NCI-H1092 treated with DMSO at 0.1 percent for 48 hours (cell line): ENCODE measurements around the gene GABARAPL2.
A peak's percentile ranks its signal among the peaks of the same experiment; 100 is the strongest.

ENCODE experiments used
- DNase-seq: peaks from one replicate; lab custom pipeline; 2025; lab: John Stamatoyannopoulos, UW

GABARAPL2 gene

DNA sequence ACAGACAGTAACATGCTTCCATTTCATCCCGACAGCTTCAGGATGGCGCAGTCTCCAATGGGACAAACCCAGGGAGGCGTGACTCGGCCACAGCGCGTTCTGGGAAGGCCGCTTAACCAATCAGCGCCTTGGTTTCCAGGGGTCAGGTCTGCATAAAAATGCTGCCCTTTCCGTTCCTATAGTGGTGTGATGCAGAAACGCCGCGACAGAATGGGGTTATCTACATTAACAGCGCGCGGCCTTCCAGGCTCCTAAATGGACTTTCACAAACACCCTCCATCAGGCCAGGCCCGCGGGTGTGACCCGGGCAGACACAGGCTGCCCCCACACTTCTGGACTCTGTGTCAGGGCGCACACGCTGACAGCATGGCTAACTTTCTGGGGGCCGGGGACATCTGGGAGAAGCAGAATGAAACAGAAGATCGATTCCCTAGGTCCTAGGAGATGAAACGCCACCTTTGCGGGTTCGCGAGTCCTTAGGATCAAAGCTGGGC, 10.9 kb upstream of the GABARAPL2 start:
- peak; percentile 61 for DNase-seq

DNA sequence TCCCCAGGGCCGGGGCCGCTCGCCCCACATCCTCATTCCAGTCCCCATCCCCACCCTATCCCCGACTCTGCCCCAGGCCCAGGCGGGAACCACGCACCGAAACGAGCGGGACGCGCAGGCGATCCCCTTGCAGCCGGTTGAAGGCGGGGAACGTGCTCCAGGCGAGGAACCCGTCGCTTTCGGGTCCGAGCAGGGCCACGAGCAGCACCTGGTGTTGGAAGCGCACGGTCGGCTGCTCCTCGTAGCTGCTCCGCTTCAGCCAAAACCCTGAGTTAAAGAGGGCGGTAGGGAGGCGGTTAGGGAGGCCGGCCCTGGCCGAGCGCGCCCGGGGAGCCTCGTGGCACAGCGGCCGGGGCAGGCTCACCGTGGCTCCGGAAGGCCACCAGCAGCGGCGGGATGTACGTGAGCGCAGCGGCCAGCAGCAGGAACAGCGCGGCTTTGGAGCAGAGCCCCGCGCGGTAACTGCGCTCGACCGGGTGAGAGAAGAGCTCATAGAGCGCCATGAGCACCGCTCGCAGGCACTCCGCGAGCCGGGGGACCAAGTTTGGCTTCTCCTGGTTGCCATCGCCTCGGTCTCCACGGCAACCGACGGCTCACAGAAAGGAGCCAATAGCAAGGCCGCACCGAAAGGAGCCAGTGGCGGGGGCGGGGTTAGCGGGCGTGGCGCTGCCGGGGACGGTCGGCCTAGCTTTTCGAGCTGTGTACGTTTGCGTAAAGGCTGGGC, 10.3 kb upstream of the GABARAPL2 start, which contains the start of gene TMEM231:
Gene TMEM231, minus strand, starts transcription at position 546 of the 724 bp plus-strand sequence. Its CDS starts 43 bp downstream, at position 503.
- peak; percentile 94 for DNase-seq

DNA sequence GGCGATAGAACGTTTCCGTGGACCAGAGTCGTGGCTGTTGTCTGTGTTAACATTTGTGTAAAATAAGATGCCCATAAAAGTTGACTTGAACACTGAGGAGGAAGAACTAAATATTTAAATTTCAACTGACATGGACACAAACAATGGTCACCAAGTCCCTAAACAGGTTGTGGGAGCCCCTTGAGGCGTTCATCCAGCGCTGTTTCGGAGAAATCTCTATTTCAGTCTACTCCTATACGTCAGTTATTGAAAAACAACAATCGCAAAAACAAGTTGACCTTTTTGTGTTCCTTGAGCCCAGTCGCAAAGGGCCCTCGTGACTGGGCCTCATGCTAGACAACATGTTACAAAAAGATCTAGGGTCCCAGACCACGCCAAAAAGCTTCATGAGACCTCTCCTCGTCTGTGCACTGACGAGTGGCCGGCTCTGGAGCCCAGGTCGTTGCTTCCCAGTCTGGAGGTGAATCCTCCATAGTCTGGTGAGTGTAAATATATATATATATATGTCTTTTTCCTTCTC, 9.7 kb upstream of the GABARAPL2 start:
- DNase-seq = no peak

GRCh38 chr16:75558846-75559401, 7.3 kb upstream of the GABARAPL2 start:
- DNase-seq = no peak

DNA sequence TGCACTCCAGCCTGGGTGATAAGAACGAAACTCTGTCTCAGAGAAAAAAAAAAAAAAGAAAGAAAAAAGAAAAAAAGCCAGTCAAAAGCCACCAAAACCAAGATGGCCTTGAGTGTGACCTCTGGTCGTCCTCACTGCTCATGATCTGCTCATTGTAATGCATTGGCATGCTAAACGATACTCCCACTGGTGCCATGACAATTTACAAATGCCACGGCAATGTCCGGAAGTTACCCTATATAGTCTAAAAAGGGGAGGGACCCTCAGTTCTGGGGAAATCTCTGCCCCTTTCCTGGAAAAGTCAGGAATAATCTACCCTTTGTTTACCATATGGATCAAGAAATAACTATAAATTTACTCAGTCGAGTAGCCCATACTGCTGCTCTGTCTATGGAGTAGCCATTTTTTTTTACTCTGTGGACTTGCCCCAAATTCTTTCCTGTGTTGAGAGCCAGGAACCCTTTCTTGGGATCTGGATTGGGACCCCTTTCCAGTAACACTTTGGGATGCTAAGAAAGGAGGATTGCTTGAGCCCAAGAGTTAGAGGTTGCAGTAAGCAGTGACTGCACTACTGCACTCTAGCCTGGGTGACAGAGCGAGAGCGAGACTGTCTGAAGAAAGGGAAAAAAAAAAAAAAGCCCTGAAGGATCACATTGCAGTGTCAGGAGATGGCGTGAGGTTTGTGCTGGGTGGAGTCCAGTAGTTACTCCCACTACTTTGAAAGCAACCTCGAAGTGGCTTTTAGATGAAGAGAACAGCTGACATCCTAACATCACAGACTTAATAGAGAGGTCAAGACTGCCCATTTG, 6.4 kb upstream of the GABARAPL2 start:
- no peak for DNase-seq

- no peak for DNase-seq
Observed at GRCh38 chr16:75565640-75566039, 539 bp upstream of the GABARAPL2 start.

DNA sequence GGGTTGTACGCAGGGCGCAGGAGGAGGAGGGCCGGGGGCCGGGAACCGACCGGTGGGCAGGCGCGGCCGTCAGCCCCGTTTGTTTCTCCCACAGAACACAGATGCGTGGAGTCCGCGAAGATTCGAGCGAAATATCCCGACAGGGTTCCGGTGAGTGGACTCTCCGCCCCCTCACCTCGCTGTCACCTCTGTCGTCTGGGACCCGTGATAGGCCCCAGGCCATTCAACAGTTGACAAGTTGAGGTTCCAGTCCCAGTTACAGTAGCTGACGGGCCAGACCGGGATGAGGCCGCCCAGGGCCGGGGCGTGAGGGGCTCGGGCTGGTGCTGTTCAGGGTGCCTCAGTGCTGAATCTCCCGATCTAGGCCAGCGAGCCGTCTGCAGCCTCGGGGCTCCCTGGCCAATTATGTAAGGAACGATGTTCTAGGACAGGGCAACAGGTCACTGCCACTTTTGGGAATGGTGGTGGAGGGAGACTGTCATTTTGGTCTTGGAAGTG, 628 bp downstream of the GABARAPL2 start:
- no peak for DNase-seq

DNA sequence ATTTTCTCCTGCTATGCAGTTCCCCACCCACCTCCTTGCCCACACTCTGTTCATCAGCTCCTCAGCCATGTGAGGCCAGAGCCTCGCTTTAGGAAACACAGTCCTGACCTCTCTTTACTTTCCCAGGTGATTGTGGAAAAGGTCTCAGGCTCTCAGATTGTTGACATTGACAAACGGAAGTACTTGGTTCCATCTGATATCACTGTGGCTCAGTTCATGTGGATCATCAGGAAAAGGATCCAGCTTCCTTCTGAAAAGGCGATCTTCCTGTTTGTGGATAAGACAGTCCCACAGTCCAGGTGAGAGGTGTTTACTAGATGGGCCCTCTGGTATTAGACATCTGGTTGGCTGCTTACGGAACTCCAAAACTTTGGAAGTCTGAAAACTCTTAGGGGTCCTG, 1.7 kb downstream of the GABARAPL2 start:
- DNase-seq = no peak

DNA sequence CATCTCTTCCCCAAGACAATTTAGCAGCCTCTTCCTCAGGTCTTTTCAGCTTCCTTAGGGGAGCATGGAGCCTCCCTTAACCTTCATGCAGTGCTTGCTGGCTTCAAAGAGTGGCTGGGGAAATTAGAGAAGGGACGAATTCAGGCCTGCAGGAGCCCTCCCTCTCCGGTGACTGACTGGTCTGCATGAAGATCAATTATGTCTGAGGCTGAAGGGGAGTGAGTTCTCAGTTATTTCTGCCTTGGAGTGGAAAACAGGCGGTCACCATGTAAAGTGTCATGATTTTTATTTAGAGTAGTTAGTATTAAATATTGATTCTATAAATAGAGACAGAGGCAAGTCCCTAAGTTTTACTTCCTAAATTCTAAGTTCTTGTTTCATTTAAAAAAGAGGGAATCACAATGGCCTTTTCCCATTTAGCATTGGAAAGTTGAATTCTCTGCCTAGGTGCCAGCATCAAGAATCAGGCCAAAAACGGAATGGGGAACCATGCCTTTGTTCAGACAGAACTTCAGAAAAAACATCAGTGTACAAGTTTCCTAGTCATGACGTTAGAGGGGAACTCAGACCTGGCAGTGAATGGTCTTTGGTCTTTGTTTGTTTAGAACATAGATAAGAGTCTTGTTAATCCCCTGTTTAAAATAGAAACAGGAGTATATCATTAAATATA, 4.4 kb downstream of the GABARAPL2 start:
- DNase-seq = no peak

DNA sequence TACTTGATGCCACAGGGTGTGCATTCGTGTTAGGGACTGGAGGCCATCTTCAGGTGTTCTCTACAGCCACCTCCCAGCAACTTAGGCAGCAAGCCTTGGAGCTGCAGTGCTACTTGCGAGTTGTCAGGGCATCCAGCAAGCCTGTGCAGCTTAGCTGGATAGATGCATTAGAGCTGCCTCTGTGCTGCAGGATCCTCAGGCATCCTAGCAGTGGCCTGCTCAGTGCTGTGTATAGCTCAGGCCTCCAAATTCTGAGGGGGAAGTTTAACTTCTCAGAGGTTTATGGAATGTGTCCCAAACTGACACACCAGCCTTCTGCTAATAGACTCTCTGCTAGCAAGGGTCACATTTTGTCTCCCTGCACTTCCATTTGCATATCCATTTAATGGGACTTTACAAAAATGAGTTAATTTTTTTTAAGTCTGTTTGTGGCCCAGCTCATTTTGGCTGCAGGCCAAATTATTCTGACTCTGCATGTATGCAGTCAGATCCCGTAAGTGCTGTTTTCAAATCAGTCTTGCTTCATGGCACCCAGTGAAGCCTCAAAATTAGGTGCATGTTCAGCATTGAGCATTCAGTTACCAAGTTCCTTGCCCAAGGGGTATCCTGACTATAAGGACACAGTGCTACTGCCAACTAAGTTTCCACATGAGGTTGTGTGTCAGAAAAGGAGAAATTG, 6.8 kb downstream of the GABARAPL2 start:
- DNase-seq = no peak

DNA sequence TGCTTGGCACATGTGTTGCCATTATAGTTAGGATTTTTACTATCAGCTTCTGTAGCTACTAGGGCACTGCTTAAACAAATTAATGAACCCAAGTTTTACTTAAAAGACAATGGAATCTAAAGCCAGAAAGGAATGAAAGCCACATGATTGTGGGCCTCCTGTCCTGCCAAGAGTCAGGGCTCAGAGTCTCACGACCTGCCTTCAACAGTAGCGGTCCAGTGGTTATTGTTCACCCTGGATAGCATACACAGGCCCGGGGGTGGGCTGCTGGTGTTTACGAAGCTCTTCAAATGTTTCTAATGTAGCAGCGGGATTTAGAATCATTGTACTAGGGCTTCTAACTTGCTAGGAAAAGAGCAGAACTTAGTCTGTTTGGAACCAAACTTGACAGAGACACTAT, 7.8 kb downstream of the GABARAPL2 start:
- no peak for DNase-seq

DNA sequence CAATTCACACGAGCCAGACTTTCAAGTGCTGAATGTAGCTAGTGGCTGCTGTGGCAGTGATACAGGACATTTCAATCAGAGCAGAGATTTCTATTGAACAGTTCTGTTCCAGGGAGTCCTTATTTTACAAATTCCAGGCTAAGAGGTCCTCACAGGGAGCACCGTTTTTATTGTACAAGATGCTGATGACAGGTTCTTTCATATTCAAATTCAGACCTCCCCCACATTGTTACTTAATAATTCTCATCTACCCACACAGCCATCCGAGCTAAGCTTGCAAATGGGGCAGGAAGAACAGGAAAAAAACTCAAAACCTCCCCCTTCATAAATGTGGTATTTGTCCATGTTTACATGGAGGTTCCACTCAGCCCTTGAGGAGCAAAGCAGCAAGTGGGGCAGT, 9.8 kb downstream of the GABARAPL2 start:
- DNase-seq = no peak

GRCh38 chr16:75576384-75576811, 10.2 kb downstream of the GABARAPL2 start:
- no peak for DNase-seq

DNA sequence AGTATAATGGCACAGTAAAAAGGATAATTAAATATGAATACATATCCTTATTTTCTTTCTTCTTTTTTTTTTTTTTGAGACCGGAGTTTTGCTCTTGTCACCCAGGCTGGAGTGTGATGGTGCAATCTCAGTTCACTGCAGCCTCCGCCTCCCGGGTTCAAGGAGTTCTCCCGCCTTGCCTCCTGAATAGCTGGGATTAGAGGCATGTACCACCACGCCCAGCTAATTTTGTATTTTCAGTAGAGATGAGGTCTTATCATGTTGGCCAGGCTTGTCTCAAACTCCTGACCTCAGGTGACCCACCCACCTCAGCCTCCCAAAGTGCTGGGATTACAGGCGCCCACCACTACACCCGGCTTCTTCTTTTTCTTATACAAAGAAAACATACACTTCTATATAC, 12.0 kb downstream of the GABARAPL2 start:
- DNase-seq = no peak

DNA sequence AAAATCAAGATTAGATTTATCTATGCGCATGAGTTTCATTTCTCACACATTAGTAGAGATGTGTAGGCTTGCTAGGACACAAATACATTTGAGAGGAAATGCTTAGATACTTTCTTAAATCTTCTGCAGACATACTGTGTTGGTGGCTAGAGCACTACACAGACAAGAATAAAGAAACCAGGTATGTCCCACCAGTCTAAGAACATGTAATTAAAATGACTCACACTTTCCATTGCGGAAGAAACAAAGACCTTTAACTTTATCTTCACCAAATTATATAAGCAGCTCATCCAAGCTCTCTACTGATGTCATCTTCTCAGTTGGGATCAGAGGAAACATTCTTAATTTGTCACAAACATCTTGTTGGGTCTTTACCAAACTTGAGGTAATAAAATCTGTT, 12.5 kb downstream of the GABARAPL2 start:
- DNase-seq = no peak

- no peak for DNase-seq
Observed at GRCh38 chr16:75579281-75579834, 13.2 kb downstream of the GABARAPL2 start.

GRCh38 chr16:75584108-75584507, 17.9 kb downstream of the GABARAPL2 start:
- no peak for DNase-seq

DNA sequence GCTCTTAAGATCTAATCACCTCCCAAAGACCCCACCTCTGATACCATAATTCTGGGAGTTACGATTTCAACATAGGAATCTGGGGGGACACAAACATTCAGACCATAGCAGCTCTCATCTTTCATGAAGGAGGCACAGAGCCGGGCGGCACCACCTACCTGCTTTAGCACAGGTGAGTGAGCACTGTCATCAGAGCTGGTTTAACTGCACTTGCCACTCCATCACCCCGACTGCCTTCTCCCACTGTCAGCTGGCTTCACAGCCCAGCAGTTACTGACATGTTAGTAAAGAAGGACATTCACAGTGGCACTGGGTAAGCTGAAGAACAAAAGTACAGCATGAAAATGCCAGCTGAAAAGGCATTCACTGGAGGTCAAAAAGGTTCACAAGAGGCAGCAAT, 22.5 kb downstream of the GABARAPL2 start:
- DNase-seq = no peak

DNA sequence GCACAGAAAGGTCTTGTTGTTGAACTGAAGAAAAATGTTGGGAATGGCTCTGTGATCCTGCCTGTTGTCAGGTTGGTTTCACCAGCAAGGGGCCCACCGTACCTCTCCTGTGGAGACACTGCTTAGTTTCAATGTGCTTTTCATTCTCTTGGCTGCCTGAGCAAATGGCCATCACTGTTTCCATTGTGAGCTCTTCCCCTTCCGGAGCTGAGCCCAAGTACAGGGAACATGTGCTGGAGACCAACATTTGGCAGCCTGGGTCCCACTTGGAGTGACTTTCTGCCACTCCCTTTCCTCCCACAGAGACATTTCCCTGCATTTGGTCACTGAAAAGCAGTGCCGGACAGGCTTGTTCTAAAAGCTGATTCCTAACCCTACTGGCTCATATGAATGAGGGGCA, 23.1 kb downstream of the GABARAPL2 start:
- no peak for DNase-seq

GRCh38 chr16:75590920-75591843, 25.0 kb downstream of the GABARAPL2 start:
- no peak for DNase-seq
